BLaER1 (cell line): ENCODE measurements around the gene ZNF431.
"Not testable (repeated sequence)": the region's sequence is repeated elsewhere in the genome, so short reads cannot be mapped to it uniquely, and the experiment has no call there.

Experiments
- H3K27ac ChIP-seq: shearing (Covaris generic); formaldehyde crosslinking; 2 replicates; pipeline ENCODE4 v1.8.1; 2022
- H3K27me3 ChIP-seq: shearing (Covaris generic); formaldehyde crosslinking; 2 replicates; pipeline ENCODE4 v1.8.1; 2022
- H3K36me3 ChIP-seq: shearing (Covaris generic); formaldehyde crosslinking; 2 replicates; pipeline ENCODE4 v1.8.1; 2022
- H3K4me1 ChIP-seq: shearing (Covaris generic); formaldehyde crosslinking; 2 replicates; pipeline ENCODE4 v1.8.1; 2022
- H3K4me2 ChIP-seq: shearing (Covaris generic); formaldehyde crosslinking; 2 replicates; pipeline ENCODE4 v1.8.1; 2022
- H3K4me3 ChIP-seq: shearing (Covaris generic); formaldehyde crosslinking; 2 replicates; pipeline ENCODE4 v1.8.1; 2022
- H3K9ac ChIP-seq: shearing (Covaris generic); formaldehyde crosslinking; 2 replicates; pipeline ENCODE4 v1.8.1; 2022
- H3K9me3 ChIP-seq: shearing (Covaris generic); formaldehyde crosslinking; 2 replicates; pipeline ENCODE4 v1.8.1; 2022
- H4K20me1 ChIP-seq: shearing (Covaris generic); formaldehyde crosslinking; 2 replicates; pipeline ENCODE4 v1.8.1; 2022
- Cebpa-rat ChIP-seq: shearing (Covaris generic); IDR thresholded peaks from 2 replicates; pipeline ENCODE4 v1.8.1; 2022

Gene ZNF431

GRCh38 chr19:21126078-21126477, 15.8 kb upstream of the ZNF431 start:
- Histone ChIP-seq H3K36me3 (peaks cover 10% of the 10 kb centered on the region), H3K4me3 (no peak overlapping the region), H3K27ac (no peak overlapping the region), H3K4me2 (no peak overlapping the region), H3K27me3 (no peaks in the 10 kb centered on the region), H3K4me1 (no peaks in the 10 kb centered on the region), H3K9me3 (peaks cover 18% of the 10 kb centered on the region), H4K20me1 (no peaks in the 10 kb centered on the region), H3K9ac (no peak overlapping the region)
- no peak for TF ChIP-seq Cebpa-rat

GRCh38 chr19:21127001-21127400, 14.8 kb upstream of the ZNF431 start:
- Histone ChIP-seq H3K27me3 (no peaks in the 10 kb centered on the region), H3K4me3 (no peak overlapping the region), H3K27ac (no peak overlapping the region), H3K4me2 (no peak overlapping the region), H4K20me1 (no peaks in the 10 kb centered on the region), H3K36me3 (peaks cover 10% of the 10 kb centered on the region), H3K9ac (no peak overlapping the region), H3K9me3 (peaks cover 18% of the 10 kb centered on the region), H3K4me1 (no peaks in the 10 kb centered on the region)
- TF ChIP-seq Cebpa-rat = no peak

GRCh38 chr19:21127898-21128297, 13.9 kb upstream of the ZNF431 start:
- no peak overlapping the region for H3K4me2 ChIP-seq
- no peaks in the 10 kb centered on the region for H4K20me1 ChIP-seq
- no peak overlapping the region for H3K4me3 ChIP-seq
- no peak for TF ChIP-seq Cebpa-rat
- H3K9ac ChIP-seq = no peak overlapping the region
- no peaks in the 10 kb centered on the region for H3K27me3 ChIP-seq
- peaks cover 11% of the 10 kb centered on the region for H3K9me3 ChIP-seq
- no peaks in the 10 kb centered on the region for H3K4me1 ChIP-seq
- 0 out of 2 replicates have a peak, but pooled peaks cover 1% of the 10 kb centered on the region for H3K36me3 ChIP-seq
- no peak overlapping the region for H3K27ac ChIP-seq

GRCh38 chr19:21128901-21129698, 12.7 kb upstream of the ZNF431 start:
- no peaks in the 10 kb centered on the region for H4K20me1 ChIP-seq
- no peak overlapping the region for H3K4me2 ChIP-seq
- H3K4me1 ChIP-seq = no peaks in the 10 kb centered on the region
- H3K9me3 ChIP-seq = peaks cover 8% of the 10 kb centered on the region
- no peak overlapping the region for H3K4me3 ChIP-seq
- H3K27me3 ChIP-seq = no peaks in the 10 kb centered on the region
- no peak overlapping the region for H3K9ac ChIP-seq
- no peak overlapping the region for H3K27ac ChIP-seq
- no peaks in the 10 kb centered on the region for H3K36me3 ChIP-seq
- no peak for TF ChIP-seq Cebpa-rat

- Histone ChIP-seq H3K9me3 (peaks cover 8% of the 10 kb centered on the region), H3K9ac (no peak overlapping the region), H4K20me1 (no peaks in the 10 kb centered on the region), H3K27ac (no peak overlapping the region), H3K4me3 (no peak overlapping the region), H3K27me3 (no peaks in the 10 kb centered on the region), H3K4me2 (no peak overlapping the region), H3K36me3 (no peaks in the 10 kb centered on the region), H3K4me1 (no peaks in the 10 kb centered on the region)
- TF ChIP-seq Cebpa-rat = no peak
Observed at GRCh38 chr19:21130097-21130775, 11.6 kb upstream of the ZNF431 start.

- H3K9me3 ChIP-seq = peaks cover 5% of the 10 kb centered on the region
- H3K27ac ChIP-seq = no peak overlapping the region
- H3K4me3 ChIP-seq = no peak overlapping the region
- H3K9ac ChIP-seq = no peak overlapping the region
- H3K36me3 ChIP-seq = no peaks in the 10 kb centered on the region
- H4K20me1 ChIP-seq = no peaks in the 10 kb centered on the region
- no peaks in the 10 kb centered on the region for H3K4me1 ChIP-seq
- H3K27me3 ChIP-seq = no peaks in the 10 kb centered on the region
- H3K4me2 ChIP-seq = no peak overlapping the region
- TF ChIP-seq Cebpa-rat = no peak
Observed at GRCh38 chr19:21133633-21134032, 8.2 kb upstream of the ZNF431 start.

- H3K36me3 ChIP-seq = no peaks in the 10 kb centered on the region
- no peak overlapping the region for H3K4me3 ChIP-seq
- no peaks in the 10 kb centered on the region for H3K27me3 ChIP-seq
- no peak for TF ChIP-seq Cebpa-rat
- H3K9me3 ChIP-seq = peaks cover 5% of the 10 kb centered on the region
- H3K9ac ChIP-seq = no peak overlapping the region
- H3K4me1 ChIP-seq = no peaks in the 10 kb centered on the region
- no peaks in the 10 kb centered on the region for H4K20me1 ChIP-seq
- H3K4me2 ChIP-seq = no peak overlapping the region
- H3K27ac ChIP-seq = no peak overlapping the region
Observed at GRCh38 chr19:21134934-21135366, 6.9 kb upstream of the ZNF431 start.

- Histone ChIP-seq H3K9me3 (peaks cover under 1% of the 10 kb centered on the region), H3K4me3 (no peak overlapping the region), H4K20me1 (no peaks in the 10 kb centered on the region), H3K27me3 (no peaks in the 10 kb centered on the region), H3K4me2 (no peak overlapping the region), H3K36me3 (no peaks in the 10 kb centered on the region), H3K4me1 (no peaks in the 10 kb centered on the region), H3K9ac (no peak overlapping the region), H3K27ac (no peak overlapping the region)
- no peak for TF ChIP-seq Cebpa-rat
Observed at GRCh38 chr19:21135433-21135832, 6.4 kb upstream of the ZNF431 start.

GRCh38 chr19:21138130-21138529, 3.7 kb upstream of the ZNF431 start:
- Histone ChIP-seq H3K27me3 (no peaks in the 10 kb centered on the region), H3K4me3 (no peak overlapping the region), H3K9me3 (no peaks in the 10 kb centered on the region), H3K4me2 (no peak overlapping the region), H3K36me3 (no peaks in the 10 kb centered on the region; the same call in 1 of the 2 replicates), H3K4me1 (peaks cover 6% of the 10 kb centered on the region), H3K27ac (no peak overlapping the region), H4K20me1 (no peaks in the 10 kb centered on the region), H3K9ac (no peak overlapping the region)
- TF ChIP-seq Cebpa-rat = no peak

GRCh38 chr19:21141006-21141405, 834 bp upstream of the ZNF431 start:
- peaks cover 29% of the 10 kb centered on the region for H3K9me3 ChIP-seq
- not testable (repeated sequence) for H3K9ac ChIP-seq, H3K4me3 ChIP-seq, H3K27ac ChIP-seq, H4K20me1 ChIP-seq, H3K27me3 ChIP-seq, H3K4me2 ChIP-seq
- H3K36me3 ChIP-seq = peaks cover 29% of the 10 kb centered on the region
- peaks cover 11% of the 10 kb centered on the region for H3K4me1 ChIP-seq
